VCaP (cell line): Measurements from ENCODE around the gene NUDT14.

ENCODE experiments used
- H3K27ac ChIP-seq: fragments of 450-650 bp; 2 replicates; pipeline ENCODE4 v1.5.1; 2017
- CTCF ChIP-seq: fragments of 450-650 bp; conservative IDR thresholded peaks from 2 replicates; pipeline ENCODE4 v1.5.1; 2017; ENCODE audit warnings: mild to moderate bottlenecking, moderate library complexity

NUDT14 gene

GRCh38 chr14:105137481-105138020 lies 43.6 kb downstream of the NUDT14 start:
- H3K27ac ChIP-seq: no peak overlapping the region
- no peak for TF ChIP-seq CTCF

GRCh38 chr14:105136401-105137322 lies 44.5 kb downstream of the NUDT14 start:
- no peak overlapping the region for H3K27ac ChIP-seq
- TF ChIP-seq CTCF: no peak

- no peak overlapping the region for H3K27ac ChIP-seq
- no peak for TF ChIP-seq CTCF
These were observed 45.3 kb downstream of the NUDT14 start for GRCh38 chr14:105135700-105136395.

GRCh38 chr14:105132921-105133654 lies 48.0 kb downstream of the NUDT14 start:
- peak overlapping the region; percentile 57 for H3K27ac ChIP-seq
- TF ChIP-seq CTCF: no peak

GRCh38 chr14:105131241-105131640 lies 49.9 kb downstream of the NUDT14 start:
- no peak for TF ChIP-seq CTCF
- H3K27ac ChIP-seq: no peak overlapping the region

- TF ChIP-seq CTCF: no peak
- no peak overlapping the region for H3K27ac ChIP-seq
These were observed 53.1 kb downstream of the NUDT14 start for GRCh38 chr14:105128059-105128458.

- no peak for TF ChIP-seq CTCF
- H3K27ac ChIP-seq: no peak overlapping the region
These were observed 54.2 kb downstream of the NUDT14 start for GRCh38 chr14:105126981-105127329.
